ENCODE results near the gene COL18A1. TPM values are rescaled to one million over a fixed set of nuclear protein-coding genes. Genes with fewer than 3 reads are reported as not detected.

COL18A1 gene
- total RNA-seq, 4 donors from 2014 or later, result 16.4 to 42.2 (median 20.7) TPM

GRCh38 chr21:45465611-45466329 is 60.8 kb downstream of the COL18A1 start:
- Histone ChIP-seq H3K4me1 (no peaks in the 10 kb centered on the region), H3K4me3 (no peak overlapping the region), H3K36me3 (no peaks in the 10 kb centered on the region), H3K9me3 (no peaks in the 10 kb centered on the region), H3K27ac (no peak overlapping the region), H3K27me3 (peaks cover 0 to 7% (median 0%) of the 10 kb centered on the region in 3 donors)
- intact Hi-C loops (cut with DNase I; ENCODE audit: low total_unique reads) (no loop called here), in situ Hi-C loops (cut with MboI; ENCODE audit: low sequenced_read_pairs in 4 of 4) (no loop called here)
- TF ChIP-seq CTCF (IDR thresholded peaks at IDR 0.05 in 4 of 5, conservative IDR thresholded peaks at IDR 0.05 in 1 of 5) (no peak), POLR2A (IDR thresholded peaks at IDR 0.05) (no peak)
- DNase-seq, result no peak
- ATAC-seq, result no peak

GRCh38 chr21:45466330-45467220 is 61.6 kb downstream of the COL18A1 start:
- DNase-seq (no peak), ATAC-seq (no peak)
- no peak overlapping the region for H3K4me3 ChIP-seq
- H3K27ac ChIP-seq, result no peak overlapping the region
- H3K9me3 ChIP-seq, result no peaks in the 10 kb centered on the region
- H3K27me3 ChIP-seq, result peaks cover 0 to 7% (median 0%) of the 10 kb centered on the region in 3 donors
- H3K36me3 ChIP-seq, result no peaks in the 10 kb centered on the region
- no peaks in the 10 kb centered on the region for H3K4me1 ChIP-seq
- in situ Hi-C loops (cut with MboI; ENCODE audit: low sequenced_read_pairs in 4 of 4), result no loop called here
- TF ChIP-seq POLR2A (IDR thresholded peaks at IDR 0.05) (no peak), CTCF (IDR thresholded peaks at IDR 0.05 in 4 of 5, conservative IDR thresholded peaks at IDR 0.05 in 1 of 5) (no peak)
- intact Hi-C loops (cut with DNase I; ENCODE audit: low total_unique reads), result no loop called here

- no peak for DNase-seq
- TF ChIP-seq CTCF (IDR thresholded peaks at IDR 0.05 in 4 of 5, conservative IDR thresholded peaks at IDR 0.05 in 1 of 5) (no peak), POLR2A (IDR thresholded peaks at IDR 0.05) (no peak)
- Histone ChIP-seq H3K4me3 (no peak overlapping the region), H3K27ac (no peak overlapping the region), H3K4me1 (no peaks in the 10 kb centered on the region), H3K36me3 (no peaks in the 10 kb centered on the region), H3K27me3 (peaks cover 0 to 7% (median 0%) of the 10 kb centered on the region in 3 donors), H3K9me3 (no peaks in the 10 kb centered on the region)
- in situ Hi-C loops (cut with MboI; ENCODE audit: low sequenced_read_pairs in 4 of 4) (no loop called here), intact Hi-C loops (cut with DNase I; ENCODE audit: low total_unique reads) (no loop called here)
- no peak for ATAC-seq
These were observed 62.3 kb downstream of the COL18A1 start for GRCh38 chr21:45467221-45467779.

- DNase-seq, result no peak
- in situ Hi-C loops (cut with MboI; ENCODE audit: low sequenced_read_pairs in 4 of 4), result no loop called here
These were observed 63.3 kb downstream of the COL18A1 start for GRCh38 chr21:45468051-45468970.

More at GRCh38 chr21:45468051-45468970, 63.3 kb downstream of the COL18A1 start:
- Histone ChIP-seq H3K36me3 (no peaks in the 10 kb centered on the region), H3K4me1 (no peaks in the 10 kb centered on the region), H3K4me3 (no peak overlapping the region), H3K27me3 (peaks cover 0 to 1% (median 0%) of the 10 kb centered on the region in 3 donors), H3K27ac (no peak overlapping the region), H3K9me3 (no peaks in the 10 kb centered on the region)
- no peak for ATAC-seq
- TF ChIP-seq CTCF (IDR thresholded peaks at IDR 0.05 in 4 of 5, conservative IDR thresholded peaks at IDR 0.05 in 1 of 5), result no peak
- TF ChIP-seq POLR2A (IDR thresholded peaks at IDR 0.05), result no peak
- intact Hi-C loops (cut with DNase I; ENCODE audit: low total_unique reads), result no loop called here
